Naive thymus-derived CD8-positive, alpha-beta T cell (primary cell): ENCODE data around the gene MTHFS. TPM values are rescaled to one million over a fixed set of nuclear protein-coding genes. Genes with fewer than 3 reads are reported as not detected.

Experiments
- ATAC-seq, 2 donors: fragments of 150-1000 bp; cut with Tn5 transposase in 1 of 2; sonication (Bioruptor Pico), chemical (Tn5 transposase) in 1 of 2; 1 replicate in 1 of 2; 2 replicates in 1 of 2; pipeline ENCODE4 v1.10.0; 2021; ENCODE audit warnings: mild to moderate bottlenecking in 2 of 2, moderate library complexity in 2 of 2
- POLR2A ChIA-PET: fragments of 350-600 bp; sonication (Branson Sonifier 250); formaldehyde crosslinking; loops from one replicate; lab custom pipeline; 2021; ENCODE audit warnings: antibody characterized with exemption; lab: Charles Lee
- DNase-seq, 10 donors: peaks; one replicate each; pipeline versions ENCODE4 v3.0.0 to v3.0.0-alpha.2; 2020 to 2022
- H3K27ac Mint-ChIP-seq, 10 donors: one replicate each; pipeline ENCODE4 v1.8.0; 2020 to 2022; ENCODE audit warnings: mild to moderate bottlenecking in 10 of 10, mixed read lengths in 10 of 10, moderate library complexity in 4 of 10, inconsistent platforms in 1 of 10
- H3K27me3 Mint-ChIP-seq, 5 donors: one replicate each; pipeline ENCODE4 v1.8.0; 2021 to 2022; ENCODE audit warnings: mixed read lengths in 5 of 5
- H3K36me3 Mint-ChIP-seq, 3 donors: one replicate each; pipeline ENCODE4 v1.8.0; 2020 to 2022; ENCODE audit warnings: mixed read lengths in 3 of 3, mild to moderate bottlenecking in 2 of 3, inconsistent platforms in 1 of 3
- H3K4me1 Mint-ChIP-seq, 4 donors: one replicate each; pipeline ENCODE4 v1.8.0; 2021 to 2022; ENCODE audit warnings: mixed read lengths in 4 of 4
- H3K4me3 Mint-ChIP-seq, 10 donors: one replicate each; pipeline ENCODE4 v1.8.0; 2020 to 2022; ENCODE audit warnings: mild to moderate bottlenecking in 10 of 10, mixed read lengths in 10 of 10, moderate library complexity in 6 of 10, inconsistent platforms in 1 of 10
- H3K9me3 Mint-ChIP-seq, 9 donors: one replicate each; pipeline ENCODE4 v1.8.0; 2020 to 2022; ENCODE audit warnings: mixed read lengths in 9 of 9, mild to moderate bottlenecking in 3 of 9, inconsistent platforms in 1 of 9, moderate library complexity in 1 of 9
- polyA plus RNA-seq, 3 donors: library from polyadenylated mRNA; unstranded; fragments of 300-500 nt; fragmentation: Illumina TruSeq; gene quantifications; one replicate each; pipeline ENCODE4 v1.2.3, GENCODE V29; 2021
- total RNA-seq, 8 experiments: library from RNA in 2 of 8; stranded (reverse) in 2 of 8; gene quantifications; one replicate each; pipeline ENCODE4 v1.2.3 and lab custom pipeline; 2021 to 2026

Gene MTHFS
- total and polyA plus RNA-seq, 5 experiments from 2014 or later, result 31.0 to 106 (median 82.6) TPM

DNA sequence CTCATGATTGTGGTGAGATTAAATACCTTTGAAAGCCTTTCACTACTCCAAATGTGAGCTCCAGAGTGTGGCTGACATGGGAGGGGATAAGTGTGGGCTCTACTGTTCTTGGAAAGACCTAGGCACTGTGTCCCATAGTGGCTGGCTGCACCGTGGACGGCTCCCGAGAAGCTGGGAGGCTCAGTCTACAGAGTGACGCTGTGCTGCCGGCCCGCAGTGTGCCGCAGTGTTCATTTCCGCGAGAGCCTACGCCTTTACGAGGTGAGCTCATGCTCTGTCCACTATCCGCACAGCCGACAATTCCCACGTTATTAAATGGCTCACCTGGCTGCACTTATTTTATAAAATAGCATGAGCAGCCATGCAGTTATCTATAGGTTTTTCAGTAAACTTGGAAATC lies 66.9 kb downstream of the MTHFS start:
- ATAC-seq, result no peak
- peaks cover 0 to 4% (median 0%) of the 10 kb centered on the region in 9 donors for H3K9me3 Mint-ChIP-seq
- POLR2A ChIA-PET, result interaction anchor here (0.6 kb wide), 1 partner anchor 195 kb away, joined by 3 read pairs; no protein-coding TSS in a partner anchor

DNA sequence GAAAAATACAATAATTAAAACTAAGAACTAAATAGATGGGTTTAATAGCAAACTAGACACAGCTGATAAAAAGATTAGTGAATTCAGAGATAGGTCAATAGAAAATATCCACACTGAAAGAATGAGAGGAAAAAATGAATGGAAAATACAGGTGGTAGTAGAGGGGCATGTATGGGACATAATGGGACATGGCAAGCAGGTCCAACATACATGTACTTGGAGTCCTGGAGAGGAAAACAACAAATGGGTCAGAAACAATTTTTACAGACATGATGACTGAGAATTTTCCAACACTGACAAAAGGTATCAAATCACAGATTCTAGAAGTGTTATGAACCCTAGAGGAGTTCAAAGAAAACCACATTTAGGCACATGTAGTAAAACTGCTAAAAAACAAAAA lies 68.4 kb downstream of the MTHFS start:
- ATAC-seq (no peak), DNase-seq (no peak)
- H3K4me3 Mint-ChIP-seq, result no peak overlapping the region
- peak overlapping the region in 1 of 10 donors; percentile 16 for H3K27ac Mint-ChIP-seq
- POLR2A ChIA-PET, result no interaction called here
- no peaks in the 10 kb centered on the region for H3K27me3 Mint-ChIP-seq
- H3K4me1 Mint-ChIP-seq, result peaks cover 6 to 14% (median 11%) of the 10 kb centered on the region in 4 donors
- peaks cover 0 to 9% (median 9%) of the 10 kb centered on the region in 3 donors for H3K36me3 Mint-ChIP-seq
- H3K9me3 Mint-ChIP-seq, result peaks cover 0 to 4% (median 0%) of the 10 kb centered on the region in 9 donors

More for the DNA sequence above, 66.9 kb downstream of the MTHFS start:
- Mint-ChIP-seq H3K4me1 (peaks cover 8 to 14% (median 11%) of the 10 kb centered on the region in 4 donors), H3K27me3 (no peaks in the 10 kb centered on the region), H3K27ac (no peak overlapping the region), H3K4me3 (no peak overlapping the region), H3K36me3 (peaks cover 0 to 14% (median 9%) of the 10 kb centered on the region in 3 donors)
- DNase-seq, result no peak

DNA sequence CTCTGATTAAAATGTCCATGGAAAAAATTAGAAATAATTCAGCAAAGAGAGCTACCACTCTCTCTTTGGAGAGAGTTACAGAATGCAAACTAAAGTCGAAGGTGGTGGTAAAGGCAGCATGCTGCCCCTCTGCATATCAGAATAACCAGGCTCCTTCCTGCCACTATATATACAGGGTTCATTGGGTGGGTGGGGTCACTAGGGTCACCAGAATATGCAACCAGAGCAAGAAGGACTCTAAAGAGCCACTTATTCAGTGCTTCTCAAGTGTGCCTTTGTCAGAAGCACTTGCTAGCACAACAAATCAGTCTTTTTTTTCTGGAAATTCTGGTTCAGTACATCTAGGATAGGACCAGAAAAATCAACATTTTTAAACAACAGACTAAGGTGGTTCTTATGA lies 70.0 kb downstream of the MTHFS start:
- POLR2A ChIA-PET, result no interaction called here
- Mint-ChIP-seq H3K27ac (no peak overlapping the region), H3K9me3 (peaks cover 0 to 4% (median 0%) of the 10 kb centered on the region in 9 donors), H3K4me1 (peaks cover under 1 to 2% (median 2%) of the 10 kb centered on the region in 4 donors), H3K27me3 (no peaks in the 10 kb centered on the region), H3K36me3 (peaks cover 0 to 7% (median 6%) of the 10 kb centered on the region in 3 donors), H3K4me3 (no peak overlapping the region)
- DNase-seq (no peak), ATAC-seq (no peak)

DNA sequence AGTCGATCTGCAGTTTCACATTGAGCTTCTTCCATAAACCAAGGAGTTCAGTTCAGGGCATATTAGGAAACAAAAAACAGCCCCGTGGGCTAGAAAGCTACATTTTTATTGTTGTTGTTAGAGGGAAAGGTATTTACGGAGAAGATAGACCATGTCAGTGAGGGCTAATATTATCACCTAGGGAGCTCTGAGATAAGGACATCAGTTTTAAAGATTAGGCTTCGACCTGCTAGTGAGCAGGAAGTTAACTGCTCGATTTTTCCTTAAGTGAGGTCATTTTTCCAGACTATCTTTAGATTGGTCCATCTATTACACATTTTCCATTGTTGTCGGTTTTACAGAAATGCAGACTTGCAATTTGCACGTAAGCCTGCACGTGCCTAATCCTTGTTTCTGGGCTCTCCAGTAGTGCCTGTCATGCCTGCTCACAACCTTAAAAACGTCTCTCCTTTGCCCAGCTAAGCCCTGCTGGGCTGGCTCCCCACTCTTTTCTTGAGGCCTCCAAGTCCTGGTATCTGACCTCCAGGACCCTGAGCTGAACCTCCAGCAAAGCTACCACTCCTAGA lies 72.6 kb downstream of the MTHFS start:
- Mint-ChIP-seq H3K27me3 (peaks cover 0 to 3% (median 0%) of the 10 kb centered on the region in 5 donors), H3K27ac (no peak overlapping the region), H3K9me3 (peaks cover 0 to 20% (median 7%) of the 10 kb centered on the region in 9 donors), H3K36me3 (peaks cover 2 to 17% (median 10%) of the 10 kb centered on the region in 3 donors), H3K4me1 (peaks cover 0 to 3% (median 0%) of the 10 kb centered on the region in 4 donors), H3K4me3 (no peak overlapping the region)
- no peak for ATAC-seq
- DNase-seq, result no peak
- POLR2A ChIA-PET, result no interaction called here

DNA sequence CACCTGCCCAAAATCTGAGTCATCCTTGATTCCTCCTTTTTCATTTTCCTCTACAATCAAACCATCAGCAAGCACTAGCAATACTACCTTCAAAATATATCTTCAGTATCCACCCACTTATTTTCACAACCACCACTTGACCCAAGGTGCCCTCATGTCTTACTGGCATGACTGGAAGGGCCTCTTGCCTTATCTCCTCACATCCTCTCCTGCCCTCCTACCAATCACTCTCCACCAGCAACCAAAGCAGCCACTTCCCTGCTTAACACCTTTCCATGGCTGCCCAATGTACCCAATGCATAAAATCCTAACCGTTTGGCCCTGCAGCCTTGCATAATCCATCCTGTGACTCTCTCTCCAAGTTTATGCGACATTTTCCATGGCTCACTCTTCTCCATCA lies 76.0 kb downstream of the MTHFS start:
- ATAC-seq, result no peak
- H3K27ac Mint-ChIP-seq, result no peak overlapping the region

DNA sequence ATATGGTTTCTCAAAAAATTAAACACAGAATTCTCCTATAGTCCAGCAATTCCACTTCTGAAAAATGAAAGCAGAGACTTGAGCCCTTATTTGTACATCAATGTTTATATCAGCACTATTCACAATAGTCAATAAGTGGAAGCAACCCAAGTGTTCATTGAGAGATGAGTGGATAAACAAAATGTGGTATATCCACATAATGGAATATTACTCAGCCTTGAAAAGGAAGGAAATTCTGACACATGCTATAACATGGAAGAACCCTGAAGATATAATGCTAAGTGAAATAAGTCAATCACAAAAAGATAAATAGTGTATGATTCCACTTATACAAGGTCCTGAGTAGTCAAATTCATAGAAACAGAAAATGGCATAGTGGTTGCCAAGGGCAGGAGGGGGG lies 76.6 kb downstream of the MTHFS start:
- Mint-ChIP-seq H3K4me3 (no peak overlapping the region), H3K4me1 (peaks cover 0 to 3% (median 0%) of the 10 kb centered on the region in 4 donors), H3K36me3 (peaks cover 0 to 17% (median 5%) of the 10 kb centered on the region in 3 donors), H3K27ac (no peak overlapping the region), H3K9me3 (peaks cover 0 to 25% (median 7%) of the 10 kb centered on the region in 9 donors), H3K27me3 (peaks cover 0 to 3% (median 0%) of the 10 kb centered on the region in 5 donors)
- ATAC-seq (no peak), DNase-seq (no peak)
- POLR2A ChIA-PET, result no interaction called here

More for the DNA sequence above, 76.0 kb downstream of the MTHFS start:
- H3K4me3 Mint-ChIP-seq, result no peak overlapping the region
- no peak for DNase-seq
- peaks cover 0 to 25% (median 7%) of the 10 kb centered on the region in 9 donors for H3K9me3 Mint-ChIP-seq
- peaks cover 0 to 3% (median 0%) of the 10 kb centered on the region in 4 donors for H3K4me1 Mint-ChIP-seq
- POLR2A ChIA-PET, result interaction anchor here (0.6 kb wide), 1 partner anchor 227 kb away, joined by 3 read pairs; no protein-coding TSS in a partner anchor
- H3K27me3 Mint-ChIP-seq, result peaks cover 0 to 3% (median 0%) of the 10 kb centered on the region in 5 donors
- peaks cover 0 to 17% (median 6%) of the 10 kb centered on the region in 3 donors for H3K36me3 Mint-ChIP-seq

DNA sequence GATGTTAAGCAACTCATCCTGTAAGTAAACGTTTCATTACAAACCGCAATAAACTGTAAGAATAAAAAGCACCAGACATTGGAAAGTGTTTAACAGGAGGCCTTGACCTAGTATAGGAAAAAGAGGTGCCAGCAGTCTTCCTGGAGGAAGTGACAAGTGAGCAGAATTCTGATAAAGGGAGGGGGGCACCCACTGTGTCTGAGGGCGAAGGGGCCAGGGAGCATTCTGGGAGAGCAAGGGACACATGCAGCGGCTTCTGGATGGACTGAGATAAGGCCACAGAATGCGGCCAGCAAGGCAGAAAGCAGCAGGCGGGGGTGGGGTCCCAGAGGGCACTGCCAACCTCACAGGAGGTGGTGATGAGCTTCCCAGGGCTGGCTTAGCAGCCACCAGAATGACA lies 80.2 kb downstream of the MTHFS start:
- no peak for DNase-seq
- H3K4me3 Mint-ChIP-seq, result no peak overlapping the region
- ATAC-seq, result no peak
- no peak overlapping the region for H3K27ac Mint-ChIP-seq
- H3K27me3 Mint-ChIP-seq, result peaks cover 0 to 3% (median 0%) of the 10 kb centered on the region in 5 donors
- H3K36me3 Mint-ChIP-seq, result peaks cover 0 to 17% (median 5%) of the 10 kb centered on the region in 3 donors
- POLR2A ChIA-PET, result no interaction called here
- H3K4me1 Mint-ChIP-seq, result peaks cover 0 to 3% (median 0%) of the 10 kb centered on the region in 4 donors
- H3K9me3 Mint-ChIP-seq, result peaks cover 0 to 25% (median 7%) of the 10 kb centered on the region in 9 donors

DNA sequence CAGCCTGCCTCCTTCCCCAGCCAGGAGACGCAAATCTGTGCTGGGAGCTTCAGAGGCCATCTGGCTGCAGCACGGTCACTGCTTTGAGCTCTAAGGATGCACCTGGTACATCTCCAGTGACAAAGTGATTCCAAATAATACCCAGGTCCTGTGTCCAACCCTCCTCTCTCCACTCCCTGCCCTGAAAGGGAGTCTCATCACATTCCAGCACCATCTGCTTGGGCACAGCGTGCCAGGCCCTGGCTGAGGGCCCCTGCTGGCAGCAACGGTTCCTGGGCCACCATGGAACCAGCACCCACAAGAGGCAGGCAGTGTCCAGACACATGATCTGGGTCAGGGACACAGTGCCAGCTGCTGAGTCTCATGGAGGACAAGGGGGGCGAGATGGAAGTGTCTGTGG lies 81.3 kb downstream of the MTHFS start:
- peaks cover 0 to 16% (median 3%) of the 10 kb centered on the region in 9 donors for H3K9me3 Mint-ChIP-seq
- no peak overlapping the region for H3K27ac Mint-ChIP-seq
- peaks cover 0 to 9% (median 4%) of the 10 kb centered on the region in 3 donors for H3K36me3 Mint-ChIP-seq
- DNase-seq (no peak), ATAC-seq (no peak)
- H3K27me3 Mint-ChIP-seq, result peaks cover 0 to 3% (median 0%) of the 10 kb centered on the region in 5 donors
- H3K4me1 Mint-ChIP-seq, result no peaks in the 10 kb centered on the region
- POLR2A ChIA-PET, result no interaction called here
- no peak overlapping the region for H3K4me3 Mint-ChIP-seq

DNA sequence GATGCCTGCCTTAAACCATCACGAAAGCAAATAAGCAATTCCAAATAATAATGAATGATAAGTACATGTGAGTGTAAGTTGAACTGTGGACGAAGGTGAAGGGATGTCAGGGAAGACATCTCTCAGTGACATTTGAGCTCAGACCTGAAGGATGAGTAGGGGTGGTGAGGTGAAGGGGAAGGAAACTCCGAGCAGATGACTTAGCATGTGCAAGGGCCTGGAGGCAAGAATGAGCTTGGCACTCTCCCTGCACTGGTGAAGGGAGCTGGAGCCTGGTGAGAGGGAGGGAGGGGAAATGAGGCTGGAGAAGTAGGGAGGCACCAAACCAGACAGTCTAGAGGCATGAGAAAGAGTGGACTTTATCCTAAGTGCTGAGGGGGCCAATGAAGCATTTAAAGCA lies 84.3 kb downstream of the MTHFS start:
- H3K4me1 Mint-ChIP-seq, result no peaks in the 10 kb centered on the region
- peaks cover 0 to 10% (median 0%) of the 10 kb centered on the region in 9 donors for H3K9me3 Mint-ChIP-seq
- ATAC-seq (no peak), DNase-seq (no peak)
- H3K27me3 Mint-ChIP-seq, result peaks cover 0 to 5% (median 0%) of the 10 kb centered on the region in 5 donors
- POLR2A ChIA-PET, result no interaction called here
- H3K27ac Mint-ChIP-seq, result no peak overlapping the region
- no peak overlapping the region for H3K4me3 Mint-ChIP-seq
- H3K36me3 Mint-ChIP-seq, result peaks cover 0 to 9% (median under 1%) of the 10 kb centered on the region in 3 donors

DNA sequence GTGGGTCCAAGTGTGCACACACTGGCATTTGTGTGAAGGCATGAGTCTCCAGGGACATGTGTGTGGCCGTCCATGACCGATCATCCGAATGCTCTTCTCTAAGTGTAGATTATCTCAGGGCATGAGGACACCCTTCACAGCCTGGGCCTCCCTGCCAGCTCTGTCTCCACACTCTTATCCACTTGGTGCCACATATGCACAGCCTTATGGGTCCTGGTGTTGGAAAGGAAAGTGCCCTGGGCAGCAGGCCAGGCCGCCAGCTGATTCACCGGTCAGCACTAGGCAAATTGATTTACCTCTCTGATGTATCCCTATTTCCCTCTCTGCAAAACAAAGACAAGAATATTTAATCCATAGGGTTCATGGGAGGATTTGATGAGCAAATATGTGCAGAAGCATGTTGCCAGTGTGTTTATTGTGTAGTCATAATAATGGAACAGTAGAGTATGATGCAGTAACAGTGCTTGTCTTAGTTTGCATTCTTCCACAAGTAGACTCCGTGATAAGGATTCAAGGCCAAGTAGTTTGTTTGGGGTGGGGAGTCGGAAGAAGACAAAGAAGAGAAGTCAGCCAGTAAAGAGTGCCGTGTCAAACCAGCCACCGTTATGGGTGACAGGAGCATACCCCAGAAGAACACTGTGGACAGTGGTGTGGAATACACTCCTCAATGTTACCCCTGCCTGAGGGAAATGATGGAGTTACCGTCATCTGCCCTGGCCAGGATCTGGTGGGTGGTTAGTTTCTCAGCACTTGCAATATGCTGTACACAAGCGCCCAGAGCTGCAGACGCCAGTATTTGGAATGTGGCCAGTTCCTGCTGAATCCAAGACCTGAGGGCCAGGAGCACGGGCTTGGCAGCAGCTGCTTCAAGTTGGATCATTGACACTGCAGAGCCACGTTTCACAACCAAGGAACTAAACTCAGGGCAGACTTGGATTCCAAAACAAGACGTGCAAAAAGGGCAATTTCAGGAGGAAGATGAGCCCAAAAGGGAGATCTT lies 85.1 kb downstream of the MTHFS start:
- no peak for DNase-seq
- Mint-ChIP-seq H3K4me3 (no peak overlapping the region), H3K4me1 (no peaks in the 10 kb centered on the region), H3K27me3 (peaks cover 0 to 7% (median 0%) of the 10 kb centered on the region in 5 donors), H3K36me3 (peaks cover 0 to 10% (median 2%) of the 10 kb centered on the region in 3 donors), H3K27ac (no peak overlapping the region), H3K9me3 (peaks cover 0 to 10% (median 0%) of the 10 kb centered on the region in 9 donors)
- POLR2A ChIA-PET, result no interaction called here
- ATAC-seq, result no peak

DNA sequence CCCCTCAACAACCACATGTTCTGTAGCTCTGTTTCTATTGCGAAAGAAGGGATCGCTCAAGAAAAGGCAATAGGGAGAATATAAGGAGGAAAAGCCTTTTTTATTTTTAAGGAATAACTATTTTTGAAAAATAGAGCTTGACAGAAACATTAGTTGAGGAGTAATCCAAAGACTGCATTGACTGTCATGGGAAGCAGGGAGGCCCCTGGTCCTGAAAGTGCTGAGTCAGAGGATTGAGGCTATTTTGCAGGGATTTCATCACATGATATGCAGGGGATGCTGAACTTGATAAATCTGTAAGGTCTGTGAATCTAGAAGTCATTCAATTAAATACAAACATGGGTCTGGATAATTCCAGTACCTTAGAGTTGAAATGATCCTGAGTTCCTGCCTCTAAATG lies 92.0 kb downstream of the MTHFS start:
- Mint-ChIP-seq H3K36me3 (peaks cover 0 to 10% (median 5%) of the 10 kb centered on the region in 3 donors), H3K27ac (no peak overlapping the region), H3K9me3 (peaks cover 0 to 10% (median 0%) of the 10 kb centered on the region in 9 donors), H3K4me1 (no peaks in the 10 kb centered on the region), H3K4me3 (no peak overlapping the region), H3K27me3 (peaks cover 3 to 20% (median 7%) of the 10 kb centered on the region in 5 donors)
- no peak for DNase-seq
- ATAC-seq, result no peak
- POLR2A ChIA-PET, result no interaction called here

DNA sequence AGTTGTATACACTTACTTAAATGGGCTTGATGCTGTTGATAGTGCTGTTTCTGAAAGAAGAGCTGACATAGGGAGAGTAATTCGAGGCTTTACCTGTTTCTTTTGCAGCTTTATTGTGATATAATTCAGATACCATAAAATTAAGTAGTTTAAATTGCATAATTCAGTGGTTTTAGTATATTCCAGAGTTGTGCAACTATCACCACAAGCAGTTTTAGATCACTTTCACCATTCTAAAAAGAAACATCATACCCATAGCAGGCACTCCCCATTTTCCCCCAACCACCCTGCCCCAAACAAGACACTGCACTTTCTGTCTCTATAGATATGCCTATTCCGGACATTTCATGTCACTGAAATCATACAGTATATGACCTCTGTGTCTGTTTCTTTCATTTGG lies 98.5 kb downstream of the MTHFS start:
- POLR2A ChIA-PET, result no interaction called here
- Mint-ChIP-seq H3K9me3 (no peaks in the 10 kb centered on the region), H3K27me3 (peaks cover 0 to 7% (median 0%) of the 10 kb centered on the region in 5 donors), H3K4me3 (no peak overlapping the region), H3K36me3 (no peaks in the 10 kb centered on the region), H3K4me1 (no peaks in the 10 kb centered on the region), H3K27ac (no peak overlapping the region)
- DNase-seq (no peak), ATAC-seq (no peak)
